Fibroblast of skin of back (primary cell): ENCODE data around the gene SHISA6. TPM values are rescaled to one million over a fixed set of nuclear protein-coding genes. Genes with fewer than 3 reads are reported as not detected.

Experiments used
- DNase-seq: peaks from one replicate; pipeline ENCODE4 v3.0.0-alpha.2; 2013
- polyA plus RNA-seq, 2 experiments: library from polyadenylated mRNA; unstranded; fragments of 120-200 nt; gene quantifications; one replicate each; pipeline ENCODE4 v1.2.1, GENCODE V29; 2013; ENCODE audit not compliant: insufficient read length in 2 of 2

SHISA6 gene
- not detected for polyA plus RNA-seq (2013, experiment 1 of 2; ENCODE audit: insufficient read length)
- 0.04 TPM for polyA plus RNA-seq (2013, experiment 2 of 2; ENCODE audit: insufficient read length)

DNA sequence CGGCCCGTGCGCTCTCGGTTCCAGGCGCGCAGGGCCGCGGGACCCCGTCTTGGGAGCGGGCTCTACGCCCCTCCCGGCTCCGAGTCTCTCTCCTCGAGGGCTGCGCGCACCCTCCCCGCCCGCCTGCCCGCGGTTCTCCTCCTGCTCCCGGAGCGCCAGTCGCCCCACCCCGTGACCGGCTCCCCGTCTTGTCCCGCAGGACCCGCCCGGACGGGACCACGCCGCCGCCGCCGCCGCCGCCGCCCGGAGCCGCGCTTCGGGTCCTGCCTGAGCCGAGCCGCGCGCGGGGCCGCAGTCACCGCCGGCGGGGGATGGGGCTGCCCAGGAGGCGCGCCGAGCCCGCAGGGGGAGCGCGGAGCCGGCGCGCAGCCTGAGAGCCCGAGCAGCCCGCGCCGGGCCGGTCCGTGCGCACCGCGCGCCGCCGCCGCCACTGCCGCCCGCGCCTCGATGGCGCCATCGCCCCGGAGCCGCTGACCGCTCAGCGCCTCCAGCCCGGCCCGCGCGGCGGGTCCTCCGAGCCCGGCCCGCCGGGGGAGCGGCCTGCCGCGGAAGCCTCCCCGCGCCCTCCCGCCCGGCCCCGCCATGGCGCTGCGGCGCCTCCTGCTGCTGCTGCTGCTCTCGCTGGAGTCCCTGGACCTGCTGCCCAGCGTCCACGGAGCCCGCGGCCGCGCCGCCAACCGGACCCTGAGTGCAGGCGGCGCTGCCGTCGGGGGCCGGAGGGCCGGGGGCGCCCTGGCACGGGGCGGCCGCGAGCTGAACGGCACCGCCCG is at the start of gene SHISA6:
SHISA6 (plus strand) TSS at position 373 of the 770 bp plus-strand sequence.
- no peak for DNase-seq

DNA sequence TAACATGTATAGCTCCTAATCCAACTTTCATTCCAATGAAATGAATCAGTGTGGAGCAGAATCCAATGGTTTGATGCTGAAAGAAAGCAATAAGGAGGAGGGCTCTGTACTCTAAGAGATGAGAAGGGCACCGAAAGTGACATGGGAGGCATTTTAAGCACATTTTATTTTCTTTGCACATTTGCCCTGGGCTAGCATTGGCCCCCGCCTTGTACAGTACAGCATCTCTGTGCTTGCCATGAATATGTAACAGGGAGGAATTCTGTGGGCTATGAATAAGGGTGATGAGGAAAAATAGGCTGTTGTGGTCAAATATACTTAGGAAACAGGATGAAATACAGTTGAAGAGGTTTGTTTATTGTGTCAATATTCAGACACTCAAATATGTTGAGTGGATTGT is 45.2 kb upstream of the SHISA6 start:
- DNase-seq = no peak

DNA sequence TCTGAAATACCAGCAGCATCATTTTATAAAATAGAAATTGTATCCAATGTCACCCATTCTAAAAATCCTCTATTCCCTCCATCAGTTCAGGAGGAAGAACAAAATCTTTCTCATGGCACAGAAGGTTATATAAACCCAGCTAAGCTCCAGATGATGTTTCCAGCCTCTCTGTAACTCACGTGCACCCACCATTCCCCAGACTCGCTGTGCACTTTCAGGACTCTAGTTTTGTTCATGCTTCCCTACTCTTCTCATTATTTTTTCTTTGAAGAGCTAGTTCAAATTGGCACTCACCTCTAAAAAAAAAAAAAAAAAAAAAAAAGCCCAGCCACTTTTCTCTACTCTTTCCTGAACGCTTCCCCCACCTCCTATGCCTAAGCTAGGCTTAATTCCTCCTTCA is 36.0 kb upstream of the SHISA6 start:
- DNase-seq = no peak

DNA sequence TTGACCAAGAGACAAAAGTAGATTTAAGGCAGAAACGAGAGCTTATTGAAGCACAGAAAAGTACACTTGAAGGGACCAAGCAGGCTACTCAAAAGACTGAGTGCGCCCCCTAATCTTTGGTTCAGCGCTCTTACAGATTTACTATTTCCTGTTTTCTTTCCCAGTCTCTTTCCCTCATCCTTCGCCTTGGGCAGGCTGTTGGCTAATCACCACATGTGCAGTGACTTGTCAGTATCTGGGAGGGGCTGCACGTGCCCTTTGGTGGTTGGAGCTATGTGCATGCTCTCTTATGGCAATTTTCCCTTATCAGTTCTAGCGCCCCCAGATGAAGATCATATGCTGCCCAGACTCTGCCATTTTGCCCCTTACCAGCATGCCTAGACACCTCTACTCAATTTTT is 35.4 kb upstream of the SHISA6 start:
- no peak for DNase-seq

DNA sequence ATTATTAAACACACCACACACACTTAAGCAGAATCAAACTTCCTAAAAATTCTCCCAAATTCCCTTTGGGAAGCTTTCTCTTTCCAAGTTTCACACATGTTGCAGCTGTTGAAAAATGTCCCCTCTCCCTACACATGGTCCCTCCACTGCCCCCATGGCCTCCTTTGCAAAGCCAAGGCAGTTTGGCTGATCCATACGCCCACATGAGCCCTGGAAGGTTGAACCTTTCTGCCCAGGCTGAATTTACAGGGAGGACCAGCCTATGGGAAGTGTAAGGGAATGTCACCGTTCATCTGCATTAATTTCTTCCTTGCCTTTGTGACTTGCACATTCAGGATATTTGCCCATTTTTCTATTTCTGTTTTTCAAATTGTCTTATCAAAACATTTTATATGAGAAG is 31.1 kb upstream of the SHISA6 start:
- DNase-seq = no peak

DNA sequence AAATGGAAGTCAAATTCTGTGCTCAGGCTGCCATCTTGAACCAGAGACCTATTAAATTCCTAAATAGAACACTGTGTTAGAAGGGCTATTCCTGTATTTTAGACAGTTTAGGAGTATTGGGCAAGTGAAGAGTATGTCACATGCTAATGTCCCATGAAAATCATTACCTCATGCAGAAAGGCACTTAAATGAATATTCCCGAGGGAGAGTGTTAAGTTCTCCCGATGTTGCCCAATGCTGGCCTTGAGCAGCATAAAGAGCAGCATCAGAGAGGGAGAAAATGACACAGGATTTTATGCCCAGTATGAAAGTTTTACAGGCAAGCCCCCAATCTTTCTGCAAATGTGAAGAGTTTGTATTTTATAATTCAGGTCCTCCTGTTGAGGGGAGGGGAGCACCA is 28.2 kb upstream of the SHISA6 start:
- DNase-seq = no peak

DNA sequence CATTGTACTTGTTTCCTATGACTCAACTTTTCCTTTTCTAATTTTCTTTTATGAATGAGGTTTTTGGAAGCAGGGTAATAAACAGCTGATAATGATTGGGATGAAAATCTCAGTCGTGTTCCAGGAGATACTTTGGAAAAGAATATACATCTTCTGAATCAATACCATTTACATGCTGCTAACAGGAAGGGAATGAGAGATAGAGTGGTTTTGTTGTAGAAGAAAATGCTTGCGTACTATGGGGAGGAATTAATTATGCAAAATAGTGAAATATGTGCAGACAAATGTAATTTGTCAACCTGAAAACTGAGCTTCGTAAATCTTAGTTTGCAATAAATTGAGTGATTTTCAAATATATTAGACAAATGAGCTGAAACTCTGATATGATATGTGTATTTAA is 24.0 kb upstream of the SHISA6 start:
- no peak for DNase-seq

DNA sequence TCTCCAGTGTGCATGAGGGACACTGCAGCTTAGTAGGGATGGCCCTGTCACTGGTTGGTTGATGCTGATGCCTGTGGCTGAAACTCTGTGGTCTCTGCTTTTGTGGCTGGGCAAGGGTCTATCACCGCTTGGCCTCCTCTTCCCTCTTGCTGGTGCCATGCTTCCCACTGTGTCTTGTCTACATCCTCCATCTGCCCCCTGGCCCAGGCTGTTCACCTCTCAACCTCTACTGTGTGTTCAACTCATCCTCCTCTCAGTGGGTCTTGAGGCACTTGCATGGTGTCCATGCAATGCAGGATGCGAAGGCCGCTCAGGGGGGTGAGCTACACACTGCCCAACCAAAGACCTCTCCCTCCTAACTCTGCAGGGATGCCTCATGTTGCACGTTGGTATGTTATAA is 19.8 kb upstream of the SHISA6 start:
- no peak for DNase-seq

DNA sequence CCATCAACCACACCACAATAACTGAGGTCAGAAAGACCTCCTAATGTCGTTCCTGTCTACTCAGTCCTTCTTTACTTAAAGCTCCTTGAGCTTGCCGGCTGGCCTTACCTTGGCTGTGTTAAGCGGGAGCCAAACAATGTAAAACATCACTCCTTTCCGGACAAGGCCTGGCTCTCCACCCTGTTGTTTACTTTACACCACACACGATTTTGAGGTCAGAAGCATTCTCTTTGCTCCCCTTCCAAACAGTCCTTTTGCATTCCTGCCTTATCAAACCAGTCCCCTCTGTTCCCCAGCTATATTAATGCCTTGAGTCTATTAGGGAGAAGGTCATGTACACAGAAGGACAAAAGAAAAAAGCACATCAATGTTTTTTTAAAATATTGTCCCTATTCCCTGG is 19.3 kb upstream of the SHISA6 start:
- DNase-seq = no peak

DNA sequence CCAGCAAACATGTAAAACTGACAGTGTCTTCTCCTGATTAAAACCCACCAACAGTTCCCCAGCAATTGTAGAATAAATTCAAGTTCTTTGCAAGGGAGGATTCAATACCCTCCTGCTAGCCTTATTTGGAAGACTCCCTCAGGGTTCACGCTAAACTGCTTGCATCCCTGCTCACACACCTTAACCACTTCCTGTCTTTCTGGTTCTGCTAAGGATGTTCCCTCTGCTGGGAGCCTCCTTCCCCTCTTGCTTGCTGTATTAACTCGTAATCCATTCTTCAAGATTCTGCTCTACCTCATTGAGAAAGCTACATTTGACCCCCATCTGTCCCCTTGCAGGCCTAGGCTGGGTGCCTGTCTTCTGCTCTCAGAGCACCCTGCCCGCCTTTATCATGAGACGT is 2.3 kb upstream of the SHISA6 start:
- peak; percentile 20 for DNase-seq

DNA sequence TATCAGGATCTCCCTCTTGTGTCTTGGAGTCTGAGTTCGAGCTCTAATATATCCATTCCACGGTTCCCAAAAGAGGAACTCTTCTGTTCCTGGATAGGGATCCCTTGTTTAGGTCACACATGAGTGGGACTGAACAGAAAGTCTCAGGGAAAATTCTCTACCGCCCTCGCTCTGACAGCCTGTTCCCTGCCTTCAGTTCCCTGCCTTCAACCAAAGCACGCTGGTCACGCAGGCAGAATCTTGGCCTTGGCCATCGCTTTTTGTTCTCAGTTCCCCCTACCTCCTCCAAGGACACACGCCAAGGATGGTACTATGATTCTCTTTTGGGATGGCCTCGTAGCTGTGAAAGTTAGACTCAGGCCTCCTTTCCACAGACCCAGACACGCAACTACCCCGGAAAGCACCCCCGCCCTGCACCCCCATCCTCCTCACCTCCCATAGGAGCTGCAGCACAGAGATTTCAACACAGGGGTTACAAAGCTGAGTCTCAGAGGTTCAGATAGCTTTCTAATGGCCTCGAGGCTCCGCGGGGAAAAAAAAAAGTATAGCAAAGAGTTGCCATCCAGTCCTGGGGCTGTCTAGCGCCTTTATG is 1.5 kb upstream of the SHISA6 start:
- DNase-seq = no peak

DNA sequence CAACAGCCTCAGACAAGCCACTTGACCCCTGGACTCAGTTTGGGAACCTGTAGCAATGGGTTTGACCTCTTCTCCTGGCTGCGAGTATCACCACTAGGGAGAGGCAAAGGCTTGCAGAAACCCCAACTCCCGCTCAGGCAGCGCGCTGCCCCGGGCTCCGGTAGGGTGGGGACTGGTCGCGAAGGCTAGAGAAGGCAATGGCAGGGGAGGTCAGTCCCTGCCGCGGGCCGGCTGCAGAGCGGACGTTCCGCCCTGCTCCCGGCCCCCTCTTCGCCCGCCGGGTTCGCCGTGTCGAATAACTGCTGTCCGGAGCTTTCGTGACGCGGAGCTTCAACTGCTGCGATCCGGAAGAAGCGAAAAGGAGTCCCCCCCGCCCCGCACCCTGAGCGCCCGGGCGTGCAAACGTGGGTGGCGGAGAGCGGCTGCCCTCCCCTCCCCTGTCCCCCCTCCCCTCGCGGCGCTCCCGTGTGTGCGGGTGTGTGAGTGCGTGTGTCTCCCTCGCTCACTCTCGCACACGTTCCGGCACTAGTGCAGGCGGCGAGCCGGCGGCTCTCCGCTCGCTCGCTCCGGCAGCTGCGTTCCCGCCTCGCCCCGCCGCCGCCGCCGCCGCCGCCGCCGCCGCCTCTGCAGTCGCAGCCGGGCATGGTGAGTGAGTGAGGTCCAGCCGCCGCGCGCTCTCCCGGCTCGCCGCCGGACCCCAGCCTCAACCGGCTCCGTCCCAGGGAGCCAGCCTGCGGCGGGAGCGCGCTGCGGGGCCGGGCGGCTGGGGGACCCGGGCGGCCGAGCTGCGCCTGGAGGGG is 772 bp upstream of the SHISA6 start:
- peak; percentile 3 for DNase-seq

DNA sequence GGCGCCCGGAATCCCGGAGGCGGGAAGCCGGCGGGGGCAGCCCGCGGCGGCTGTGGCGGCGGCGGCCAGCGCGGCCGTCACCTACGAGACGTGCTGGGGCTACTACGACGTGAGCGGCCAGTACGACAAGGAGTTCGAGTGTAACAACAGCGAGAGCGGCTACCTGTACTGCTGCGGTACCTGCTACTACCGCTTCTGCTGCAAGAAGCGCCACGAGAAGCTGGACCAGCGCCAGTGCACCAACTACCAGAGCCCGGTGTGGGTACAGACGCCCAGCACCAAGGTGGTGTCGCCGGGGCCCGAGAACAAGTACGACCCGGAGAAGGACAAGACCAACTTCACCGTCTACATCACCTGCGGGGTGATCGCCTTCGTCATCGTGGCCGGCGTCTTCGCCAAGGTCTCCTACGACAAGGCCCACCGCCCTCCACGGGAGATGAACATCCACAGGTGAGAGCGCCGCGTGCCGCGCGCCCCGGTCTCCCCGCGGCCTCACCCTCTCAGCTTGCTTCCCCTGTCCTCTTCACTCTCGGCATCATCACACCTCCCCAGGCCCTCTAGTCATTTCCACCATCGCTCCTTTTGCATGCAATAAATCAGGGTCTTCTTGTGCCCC is 706 bp downstream of the SHISA6 start:
- no peak for DNase-seq

DNA sequence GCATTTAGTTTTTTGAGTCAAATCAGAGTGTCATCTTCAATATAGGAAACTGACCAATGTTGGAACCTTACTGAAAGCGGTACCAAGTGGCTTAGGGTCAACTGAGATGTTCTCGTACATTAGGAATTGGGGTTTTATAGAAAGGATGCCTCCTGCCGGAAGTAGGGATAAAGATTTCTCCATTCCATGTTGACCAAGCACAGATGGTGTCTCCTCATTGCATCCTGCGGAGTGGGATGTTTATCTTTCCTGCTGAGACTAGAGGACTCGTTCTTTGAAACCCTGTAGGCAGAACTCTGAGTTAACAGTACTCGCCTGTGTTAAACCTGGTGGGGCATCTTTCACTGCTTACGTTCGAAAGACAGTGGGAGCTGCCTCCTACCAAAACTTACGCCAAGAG is 1.4 kb downstream of the SHISA6 start:
- DNase-seq = no peak

DNA sequence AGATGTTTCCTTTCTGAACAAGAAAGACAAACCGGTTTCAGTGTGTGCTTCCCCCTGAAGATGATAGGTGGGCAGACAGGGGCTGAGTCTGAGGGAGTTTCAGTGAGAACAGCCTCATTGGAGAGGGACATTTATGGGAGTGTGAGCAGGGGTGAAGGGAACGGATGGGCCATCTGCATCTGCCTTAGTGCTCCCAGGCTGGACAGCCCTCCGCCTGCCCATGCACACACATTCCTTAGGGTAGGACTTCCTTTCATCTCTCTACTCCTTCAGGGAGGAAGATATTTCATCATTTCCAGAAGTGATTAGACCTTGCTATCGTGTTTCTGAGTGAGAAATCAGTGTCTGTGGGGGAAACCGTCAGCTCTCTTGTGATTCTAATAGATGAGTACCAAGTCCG is 3.8 kb downstream of the SHISA6 start:
- DNase-seq = no peak

DNA sequence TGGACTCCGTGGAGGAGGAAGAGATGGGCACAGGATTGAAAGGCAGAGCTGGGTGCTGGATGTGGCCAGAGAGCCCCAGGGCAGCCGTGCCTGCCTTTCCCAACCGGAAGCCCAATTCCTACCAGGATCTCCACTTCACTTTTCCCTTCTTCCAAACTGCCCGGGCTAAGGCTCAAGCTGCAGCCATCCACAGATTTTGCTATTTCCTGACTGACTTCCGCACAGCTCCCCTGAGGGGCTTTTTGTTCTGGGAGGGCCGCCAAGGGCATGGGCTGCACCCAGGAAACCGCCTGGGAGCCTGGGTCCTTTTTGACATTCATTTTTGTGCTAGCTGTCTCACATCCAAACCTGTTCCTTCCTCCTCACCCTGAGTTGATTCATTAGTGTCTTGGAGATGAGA is 4.2 kb downstream of the SHISA6 start:
- DNase-seq = no peak

DNA sequence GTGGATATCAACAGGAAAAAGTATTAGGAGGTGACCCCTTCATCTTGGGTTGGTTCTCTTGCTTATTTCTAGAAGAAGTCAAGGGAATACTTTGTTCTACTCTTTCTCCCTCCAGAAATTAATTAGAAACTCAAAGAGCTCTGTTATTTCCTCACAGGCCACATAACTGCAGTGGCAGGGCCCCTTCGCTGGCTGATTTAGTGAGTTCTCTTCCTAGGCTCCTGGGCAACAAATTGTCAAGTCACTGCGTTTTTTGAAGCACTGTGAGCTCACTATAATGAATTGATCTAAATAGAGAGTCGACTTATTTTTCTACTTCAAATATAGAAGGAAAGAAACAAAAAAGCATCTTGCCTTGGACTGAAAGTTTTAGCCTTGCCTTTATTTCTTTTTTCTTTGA is 4.8 kb downstream of the SHISA6 start:
- DNase-seq = no peak

DNA sequence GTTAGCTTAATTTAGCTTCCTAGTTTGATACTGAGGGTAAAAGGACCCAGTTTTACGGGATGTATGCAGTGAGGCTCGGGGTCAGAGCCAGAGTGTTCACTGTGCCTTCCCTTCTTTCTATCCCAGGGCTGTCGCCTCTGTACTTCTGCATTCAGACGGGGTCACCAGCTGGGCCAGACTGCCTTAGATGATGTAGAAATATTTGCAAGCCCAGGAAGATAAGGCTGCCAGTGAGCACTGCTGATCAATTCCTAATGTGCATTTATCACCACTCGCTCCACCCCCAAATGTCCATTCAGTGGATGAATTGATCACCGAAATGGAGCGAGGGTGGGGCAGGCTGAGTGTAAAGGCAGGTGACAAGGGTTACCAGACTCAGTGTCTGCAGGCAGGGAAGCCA is 9.1 kb downstream of the SHISA6 start:
- no peak for DNase-seq

DNA sequence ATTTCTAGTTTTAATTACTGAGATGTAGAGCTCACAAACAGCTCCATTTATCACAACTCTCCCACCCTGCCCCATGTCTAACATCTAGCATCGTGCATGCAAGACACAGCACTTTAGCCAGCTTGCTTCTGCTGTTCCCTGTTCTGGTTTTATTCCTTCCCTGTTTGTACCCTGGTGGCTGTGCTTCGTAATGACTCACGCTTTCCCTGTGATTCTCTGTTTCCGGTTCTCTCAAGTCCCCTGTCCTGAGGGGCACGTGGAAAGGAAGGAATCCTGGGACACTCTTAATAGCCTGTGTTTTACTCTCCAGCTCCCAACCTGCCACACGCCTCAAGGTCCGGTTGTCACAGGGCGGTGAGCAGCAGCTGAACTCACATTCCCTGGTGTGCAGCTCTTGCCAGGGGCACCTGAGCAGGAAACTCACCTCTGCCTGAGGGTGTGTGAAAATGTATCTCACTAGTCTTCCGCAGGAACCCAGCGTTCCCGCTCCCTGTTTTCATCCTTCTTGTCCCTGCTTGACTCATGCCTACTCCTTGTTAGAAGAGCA is 10.6 kb downstream of the SHISA6 start:
- no peak for DNase-seq

DNA sequence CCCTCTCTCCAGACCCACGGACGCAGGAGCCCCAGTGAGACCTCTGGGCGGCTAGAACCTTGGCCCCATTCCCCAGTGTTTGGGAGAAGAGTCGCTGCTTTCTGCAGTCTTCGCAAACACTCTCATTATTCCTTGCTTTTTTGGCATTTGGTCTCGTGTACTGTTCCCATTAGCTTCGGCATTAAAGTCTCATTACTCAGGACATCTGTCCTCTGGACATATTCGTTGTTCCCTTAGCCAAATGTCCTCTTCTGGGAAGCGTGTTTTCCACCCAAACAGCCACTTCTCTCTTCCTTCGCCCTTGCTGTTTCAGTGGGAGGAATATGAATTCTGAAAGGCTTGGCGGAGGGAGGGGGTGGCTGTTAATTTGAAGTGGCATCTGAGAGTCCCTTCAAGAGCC is 11.1 kb downstream of the SHISA6 start:
- no peak for DNase-seq

DNA sequence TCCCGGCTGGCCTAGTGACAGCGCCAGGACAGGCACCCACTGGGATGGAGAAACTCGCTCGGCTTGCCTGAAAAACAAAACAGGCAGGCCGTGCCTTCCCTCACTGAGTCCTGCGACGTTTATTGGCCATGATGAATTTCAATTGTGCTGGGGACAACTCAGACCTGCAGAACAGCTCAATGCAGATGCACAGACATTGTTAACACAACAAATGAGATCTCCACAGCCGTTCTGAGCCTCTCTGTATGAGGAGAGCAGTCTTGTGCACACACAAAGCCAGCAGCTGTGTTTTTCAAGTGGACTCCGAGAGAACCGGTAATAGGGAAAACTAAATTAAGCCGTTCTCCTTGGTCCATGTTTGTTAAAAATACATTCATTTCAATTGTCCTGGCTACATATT is 15.9 kb downstream of the SHISA6 start:
- DNase-seq = no peak

DNA sequence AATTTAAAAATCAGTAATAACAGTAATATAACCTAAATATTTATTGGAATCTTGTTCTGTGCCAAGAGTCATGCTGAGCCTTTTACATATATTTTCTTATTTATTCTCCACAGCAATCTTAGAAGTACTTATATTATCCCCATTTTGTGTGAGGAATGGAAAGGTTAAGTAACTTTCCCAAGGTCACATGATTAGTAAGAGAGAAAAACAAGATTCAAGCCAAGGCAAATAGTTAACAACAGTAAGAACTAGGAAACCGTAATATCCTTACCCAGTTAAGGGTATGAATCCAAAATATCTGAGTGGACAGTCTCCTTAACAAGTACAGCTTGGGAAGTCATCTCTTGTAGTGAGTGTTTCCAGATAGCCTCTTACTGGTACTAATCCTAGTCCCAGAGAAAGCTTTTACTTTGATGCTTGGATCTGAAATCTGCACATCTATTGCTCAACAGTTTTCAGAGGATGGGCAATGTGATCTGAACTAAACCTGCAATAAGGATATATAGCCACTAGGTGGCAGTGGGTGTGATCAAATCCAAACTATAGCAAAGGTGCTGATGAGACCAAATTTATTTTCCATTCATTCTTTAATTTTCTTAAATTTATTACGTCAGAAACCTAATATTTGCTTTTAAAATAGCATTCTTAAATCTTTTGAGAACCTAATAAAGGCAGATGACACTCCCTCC is 23.3 kb downstream of the SHISA6 start:
- no peak for DNase-seq
